SK-N-SH (cell line): ENCODE results near the gene ZNF777. TPM values are rescaled to one million over a fixed set of nuclear protein-coding genes. Genes with fewer than 3 reads are reported as not detected.

Experiments used
- CTCF ChIA-PET: fragments of 300-600, 350-600 bp; formaldehyde crosslinking; extraction: SDS; loops from one replicate; lab custom pipeline; 2021; lab: Yijun Ruan, JAX
- POLR2A ChIA-PET: fragments of 350-600 bp; sonication (Branson Sonifier 250); formaldehyde crosslinking; extraction: SDS; loops from one replicate; lab custom pipeline; 2020; ENCODE audit warnings: antibody characterized with exemption, inconsistent platforms; lab: Yijun Ruan, JAX
- DNase-seq: peaks from one replicate; pipeline ENCODE4 v3.0.0; 2012
- H2AFZ ChIP-seq: fragments of 200-600 bp; sonication (generic); 2 replicates; pipeline ENCODE4 v1.8.1; 2016; ENCODE audit warnings: antibody characterized with exemption, mild to moderate bottlenecking, low read depth
- H3F3A ChIP-seq: fragments of 200-600 bp; sonication (generic); replicated peaks from 2 replicates; pipeline ENCODE3; 2016; ENCODE audit warnings: antibody characterized with exemption, mild to moderate bottlenecking; ENCODE audit not compliant: insufficient read depth
- H3K27ac ChIP-seq, 2 experiments: fragments of 200-500 bp in 1 of 2; fragments of 200-600 bp in 1 of 2; sonication (Bioruptor generic) in 1 of 2; sonication (generic), shearing (Covaris generic) in 1 of 2; 2 replicates each; pipeline versions ENCODE4 v1.5.1 to v1.6.1; 2014 to 2016; ENCODE audit warnings: low read depth in 2 of 2, inconsistent platforms in 1 of 2, low read length in 1 of 2, mild to moderate bottlenecking in 1 of 2, mixed read lengths in 1 of 2
- H3K27me3 ChIP-seq: fragments of 200-600 bp; sonication (generic), shearing (Covaris generic); 2 replicates; pipeline ENCODE4 v1.6.1; 2016; ENCODE audit warnings: mixed run types; ENCODE audit not compliant: insufficient read depth
- H3K36me3 ChIP-seq, 2 experiments: fragments of 200-500 bp in 1 of 2; fragments of 200-600 bp in 1 of 2; sonication (Bioruptor generic) in 1 of 2; sonication (generic) in 1 of 2; replicated peaks in 1 of 2; 2 replicates each; pipeline versions ENCODE3 to v1.5.1; 2014 to 2016; ENCODE audit warnings: low read length in 1 of 2, mild to moderate bottlenecking in 1 of 2; ENCODE audit not compliant: insufficient read depth in 2 of 2, control insufficient read depth in 1 of 2
- H3K4me1 ChIP-seq, 2 experiments: fragments of 200-500 bp in 1 of 2; fragments of 200-600 bp in 1 of 2; sonication (Bioruptor generic) in 1 of 2; sonication (generic), shearing (Covaris generic) in 1 of 2; 2 replicates each; pipeline versions ENCODE4 v1.5.1 to v1.6.1; 2014 to 2016; ENCODE audit warnings: low read depth in 1 of 2, low read length in 1 of 2, mixed run types in 1 of 2; ENCODE audit not compliant: insufficient read depth in 2 of 2, control insufficient read depth in 1 of 2
- H3K4me2 ChIP-seq: fragments of 200-600 bp; sonication (generic), shearing (Covaris generic); 2 replicates; pipeline ENCODE4 v1.6.1; 2017; ENCODE audit warnings: mixed run types
- H3K4me3 ChIP-seq, 2 experiments: fragments of 200-500 bp in 1 of 2; fragments of 200-600 bp in 1 of 2; sonication (Bioruptor generic) in 1 of 2; sonication (generic), shearing (Covaris generic) in 1 of 2; 2 replicates each; pipeline versions ENCODE4 v1.5.1 to v1.8.1; 2014 to 2016; ENCODE audit warnings: low read depth in 2 of 2, inconsistent platforms in 1 of 2, low read length in 1 of 2, mild to moderate bottlenecking in 1 of 2, mixed read lengths in 1 of 2, moderate library complexity in 1 of 2
- H3K79me2 ChIP-seq: fragments of 200-600 bp; sonication (generic); 2 replicates; pipeline ENCODE4 v1.8.1; 2017; ENCODE audit warnings: mild to moderate bottlenecking; ENCODE audit not compliant: insufficient read depth
- H3K9ac ChIP-seq: fragments of 200-600 bp; sonication (generic); 2 replicates; pipeline ENCODE4 v1.6.1; 2017; ENCODE audit warnings: mixed run types
- H3K9me2 ChIP-seq: fragments of 200-600 bp; sonication (generic); 2 replicates; pipeline ENCODE4 v1.6.1; 2017; ENCODE audit warnings: mixed run types
- H3K9me3 ChIP-seq: fragments of 200-600 bp; sonication (generic); 2 replicates; pipeline ENCODE4 v1.6.1; 2017; ENCODE audit warnings: mixed run types, mild to moderate bottlenecking, moderate library complexity
- H4K20me1 ChIP-seq: fragments of 200-600 bp; sonication (generic); 2 replicates; pipeline ENCODE4 v1.6.1; 2017; ENCODE audit warnings: mild to moderate bottlenecking, mixed run types; ENCODE audit not compliant: insufficient read depth
- CHD2 ChIP-seq: fragments of 150-350 bp; IDR thresholded peaks from 2 replicates; pipeline ENCODE4 v1.6.1; 2018; ENCODE audit warnings: low read length; ENCODE audit not compliant: partially characterized antibody
- ELF1 ChIP-seq: IDR thresholded peaks from 2 replicates; pipeline ENCODE4 v1.4.0; 2012
- EP300 ChIP-seq, 2 experiments: IDR thresholded peaks; 2 replicates each; pipeline versions ENCODE4 v1.4.0 to v1.6.1; 2012; ENCODE audit warnings: borderline replicate concordance in 1 of 2, low read depth in 1 of 2, low read length in 1 of 2
- EZH2phosphoT487 ChIP-seq: fragments of 200-600 bp; sonication (generic); IDR thresholded peaks from 2 replicates; pipeline ENCODE4 v1.6.1; 2017; ENCODE audit warnings: low read depth, mixed run types, mild to moderate bottlenecking, antibody characterized with exemption, moderate library complexity, borderline replicate concordance
- FOXJ3 ChIP-seq: sonication (generic); formaldehyde crosslinking; IDR thresholded peaks from 2 replicates; pipeline ENCODE4 v1.5.1; 2020; ENCODE audit warnings: mild to moderate bottlenecking, missing genetic modification reagents
- GABPA ChIP-seq: IDR thresholded peaks from 2 replicates; pipeline ENCODE4 v1.4.0; 2012; ENCODE audit warnings: low read depth, mild to moderate bottlenecking
- MEF2A ChIP-seq: IDR thresholded peaks from 2 replicates; pipeline ENCODE4 v1.4.0; 2012; ENCODE audit warnings: low read depth, borderline replicate concordance
- NFIC ChIP-seq: IDR thresholded peaks from 2 replicates; pipeline ENCODE4 v1.4.0; 2012; ENCODE audit warnings: borderline replicate concordance
- NRF1 ChIP-seq: IDR thresholded peaks from 2 replicates; pipeline ENCODE4 v1.6.1; 2012; ENCODE audit warnings: low read depth, mild to moderate bottlenecking, low read length
- POLR2AphosphoS5 ChIP-seq: IDR thresholded peaks from 2 replicates; pipeline ENCODE4 v1.6.1; 2012; ENCODE audit warnings: low read depth, low read length
- RAD21 ChIP-seq: IDR thresholded peaks from 2 replicates; pipeline ENCODE4 v1.6.1; 2012; ENCODE audit warnings: mild to moderate bottlenecking, low read length
- RCOR1 ChIP-seq: fragments of 150-350 bp; IDR thresholded peaks from 2 replicates; pipeline ENCODE4 v1.6.1; 2017; ENCODE audit warnings: antibody characterized with exemption, low read length
- RXRA ChIP-seq: IDR thresholded peaks from 2 replicates; pipeline ENCODE4 v1.4.0; 2012; ENCODE audit warnings: low read depth, mild to moderate bottlenecking, borderline replicate concordance
- SMC3 ChIP-seq: IDR thresholded peaks from 2 replicates; pipeline ENCODE4 v1.6.1; 2012; ENCODE audit warnings: low read depth, low read length, improper control_type of control experiment
- TAF1 ChIP-seq: IDR thresholded peaks from 2 replicates; pipeline ENCODE4 v1.6.1; 2012; ENCODE audit warnings: low read depth, mild to moderate bottlenecking, low read length, moderate library complexity, borderline replicate concordance
- TCF12 ChIP-seq: IDR thresholded peaks from 2 replicates; pipeline ENCODE4 v1.4.0; 2012
- TEAD4 ChIP-seq: IDR thresholded peaks from 2 replicates; pipeline ENCODE4 v1.4.0; 2012; ENCODE audit warnings: mild to moderate bottlenecking, borderline replicate concordance; ENCODE audit not compliant: insufficient read depth
- YY1 ChIP-seq: IDR thresholded peaks from 2 replicates; pipeline ENCODE4 v1.4.0; 2012; ENCODE audit warnings: low read depth, mild to moderate bottlenecking
- WGBS: methylation state at CpG from one replicate; pipeline ENCODE4 v1.1.6; 2017; ENCODE audit warnings: low lambda C conversion rate; 5-methylcytosine and 5-hydroxymethylcytosine counted together
- polyA plus RNA-seq, 3 experiments: library from polyadenylated mRNA; depleted of rRNA; stranded (reverse); fragments of >200 nt; gene quantifications; 2 replicates each; pipeline ENCODE4 v1.2.3, GENCODE V29; 2012
- TF ChIP-seq, protein P1 (sequence below): IDR thresholded peaks from 2 replicates; pipeline ENCODE4 v1.4.0; 2012; ENCODE audit warnings: low read depth
- TF ChIP-seq, protein P2 (sequence below): fragments of 150-350 bp; IDR thresholded peaks from 2 replicates; pipeline ENCODE4 v1.6.1; 2017; ENCODE audit warnings: antibody characterized with exemption, low read length, low read depth, borderline replicate concordance
- TF ChIP-seq, protein P3 (sequence below): fragments of 200-600 bp; sonication (generic); IDR thresholded peaks from 2 replicates; pipeline ENCODE4 v1.6.1; 2017; ENCODE audit warnings: antibody characterized with exemption, mild to moderate bottlenecking, moderate library complexity
- TF ChIP-seq, protein P4 (sequence below): IDR thresholded peaks from 2 replicates; pipeline ENCODE4 v1.4.0; 2012; ENCODE audit warnings: low read depth, borderline replicate concordance
- TF ChIP-seq, protein P5 (sequence below): IDR thresholded peaks from 2 replicates; pipeline ENCODE4 v1.4.0; 2012; ENCODE audit warnings: low read depth, borderline replicate concordance

ZNF777 gene
- polyA plus RNA-seq, 1 of the 3 experiments (the other 2 are of a cell fraction) = 6.2 TPM

DNA sequence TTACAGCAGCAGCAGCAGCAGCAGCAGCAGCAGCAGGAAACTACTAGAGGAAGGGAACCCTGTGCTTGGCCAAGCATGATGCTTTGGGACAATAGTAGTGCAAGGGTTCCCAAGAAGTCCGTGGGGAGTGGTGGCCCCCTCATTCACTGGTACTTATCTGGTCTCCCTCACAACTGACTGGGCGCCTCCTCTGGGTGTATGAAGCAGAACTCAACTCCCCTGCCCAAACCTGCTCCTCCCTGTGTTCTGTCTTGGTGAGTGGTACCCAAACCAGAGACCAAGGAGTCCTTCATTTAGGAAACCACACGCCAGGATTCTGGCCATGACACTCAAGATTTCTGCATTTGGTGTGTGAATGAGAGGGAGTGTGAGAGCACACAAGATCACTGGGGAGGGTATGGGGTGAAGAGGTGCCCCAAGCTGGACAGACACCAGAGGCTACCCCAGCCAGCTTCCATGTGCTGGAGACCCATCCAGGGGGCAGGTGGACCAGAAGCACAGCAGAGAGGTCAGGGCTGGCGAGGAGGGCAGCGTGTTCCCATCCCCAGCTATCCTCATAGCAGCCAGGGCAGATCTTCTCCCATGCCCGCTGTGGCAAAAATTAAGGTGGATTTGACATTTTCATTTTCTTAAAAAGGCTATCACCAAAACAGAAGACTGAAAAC lies 10.6 kb upstream of the ZNF777 start:
- WGBS = 92% methylated on average over 6 of the region's 6 CpGs
- TF ChIP-seq YY1 = no peak
- TF ChIP-seq, protein P1, sequence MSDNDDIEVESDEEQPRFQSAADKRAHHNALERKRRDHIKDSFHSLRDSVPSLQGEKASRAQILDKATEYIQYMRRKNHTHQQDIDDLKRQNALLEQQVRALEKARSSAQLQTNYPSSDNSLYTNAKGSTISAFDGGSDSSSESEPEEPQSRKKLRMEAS = no peak
- TF ChIP-seq EP300 (IDR thresholded peaks at IDR 0.05; ENCODE audit: borderline replicate concordance in 1 of 2, low read depth in 1 of 2, low read length in 1 of 2) = no peak
- TF ChIP-seq TEAD4 = no peak
- TF ChIP-seq TAF1 = no peak
- TF ChIP-seq EZH2phosphoT487 = no peak
- TF ChIP-seq ELF1 = no peak
- no peak for TF ChIP-seq RAD21
- TF ChIP-seq CHD2 = no peak
- no peak for TF ChIP-seq GABPA
- TF ChIP-seq, protein P2, sequence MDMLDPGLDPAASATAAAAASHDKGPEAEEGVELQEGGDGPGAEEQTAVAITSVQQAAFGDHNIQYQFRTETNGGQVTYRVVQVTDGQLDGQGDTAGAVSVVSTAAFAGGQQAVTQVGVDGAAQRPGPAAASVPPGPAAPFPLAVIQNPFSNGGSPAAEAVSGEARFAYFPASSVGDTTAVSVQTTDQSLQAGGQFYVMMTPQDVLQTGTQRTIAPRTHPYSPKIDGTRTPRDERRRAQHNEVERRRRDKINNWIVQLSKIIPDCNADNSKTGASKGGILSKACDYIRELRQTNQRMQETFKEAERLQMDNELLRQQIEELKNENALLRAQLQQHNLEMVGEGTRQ = no peak
- no peak for TF ChIP-seq TCF12
- TF ChIP-seq RCOR1 = no peak
- no peak for TF ChIP-seq SMC3
- no peak for TF ChIP-seq RXRA
- no peak overlapping the region for H2AFZ ChIP-seq

DNA sequence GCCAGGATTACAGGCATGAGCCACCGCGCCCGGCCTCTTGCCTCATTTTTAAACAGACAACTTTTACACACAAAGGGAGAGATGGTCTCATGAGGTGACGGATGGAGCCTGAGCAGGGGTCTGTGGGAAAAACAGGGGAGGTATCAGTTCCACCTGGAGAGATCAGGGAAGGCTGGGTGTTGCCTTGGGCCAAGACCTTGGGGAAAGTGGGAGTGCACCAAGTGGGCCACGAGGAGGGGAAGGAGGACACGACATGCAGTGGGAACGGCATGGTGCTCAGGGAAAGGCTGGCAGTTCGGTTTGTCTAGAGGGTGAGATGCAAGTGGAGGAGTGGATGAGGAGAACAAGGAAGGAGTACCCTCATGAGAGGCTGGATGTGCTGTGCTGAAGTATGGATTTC lies 8.9 kb upstream of the ZNF777 start:
- no peaks in the 10 kb centered on the region for H3K9me2 ChIP-seq
- H3K4me1 ChIP-seq = no peaks in the 10 kb centered on the region
- no peak overlapping the region for H3K9ac ChIP-seq
- H3K36me3 ChIP-seq = peaks cover 28 to 33% of the 10 kb centered on the region in 2 experiments
- no peak overlapping the region for H2AFZ ChIP-seq
- H3K9me3 ChIP-seq = 0 out of 2 replicates have a peak, but pooled peaks cover 5% of the 10 kb centered on the region
- H4K20me1 ChIP-seq = no peaks in the 10 kb centered on the region
- 90% methylated on average over 8 of the region's 8 CpGs for WGBS
- H3K4me2 ChIP-seq = no peak overlapping the region
- no peaks in the 10 kb centered on the region for H3F3A ChIP-seq
- POLR2A ChIA-PET = no interaction called here
- H3K4me3 ChIP-seq = no peak overlapping the region
- DNase-seq = no peak
- H3K27me3 ChIP-seq = no peaks in the 10 kb centered on the region
- no peak overlapping the region for H3K27ac ChIP-seq
- H3K79me2 ChIP-seq = no peaks in the 10 kb centered on the region
- CTCF ChIA-PET = no interaction called here
- TF ChIP-seq RXRA = no peak
- no peak for TF ChIP-seq ELF1
- TF ChIP-seq, protein P3, sequence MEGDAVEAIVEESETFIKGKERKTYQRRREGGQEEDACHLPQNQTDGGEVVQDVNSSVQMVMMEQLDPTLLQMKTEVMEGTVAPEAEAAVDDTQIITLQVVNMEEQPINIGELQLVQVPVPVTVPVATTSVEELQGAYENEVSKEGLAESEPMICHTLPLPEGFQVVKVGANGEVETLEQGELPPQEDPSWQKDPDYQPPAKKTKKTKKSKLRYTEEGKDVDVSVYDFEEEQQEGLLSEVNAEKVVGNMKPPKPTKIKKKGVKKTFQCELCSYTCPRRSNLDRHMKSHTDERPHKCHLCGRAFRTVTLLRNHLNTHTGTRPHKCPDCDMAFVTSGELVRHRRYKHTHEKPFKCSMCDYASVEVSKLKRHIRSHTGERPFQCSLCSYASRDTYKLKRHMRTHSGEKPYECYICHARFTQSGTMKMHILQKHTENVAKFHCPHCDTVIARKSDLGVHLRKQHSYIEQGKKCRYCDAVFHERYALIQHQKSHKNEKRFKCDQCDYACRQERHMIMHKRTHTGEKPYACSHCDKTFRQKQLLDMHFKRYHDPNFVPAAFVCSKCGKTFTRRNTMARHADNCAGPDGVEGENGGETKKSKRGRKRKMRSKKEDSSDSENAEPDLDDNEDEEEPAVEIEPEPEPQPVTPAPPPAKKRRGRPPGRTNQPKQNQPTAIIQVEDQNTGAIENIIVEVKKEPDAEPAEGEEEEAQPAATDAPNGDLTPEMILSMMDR = no peak
- TF ChIP-seq, protein P1 = no peak
- TF ChIP-seq, protein P4, sequence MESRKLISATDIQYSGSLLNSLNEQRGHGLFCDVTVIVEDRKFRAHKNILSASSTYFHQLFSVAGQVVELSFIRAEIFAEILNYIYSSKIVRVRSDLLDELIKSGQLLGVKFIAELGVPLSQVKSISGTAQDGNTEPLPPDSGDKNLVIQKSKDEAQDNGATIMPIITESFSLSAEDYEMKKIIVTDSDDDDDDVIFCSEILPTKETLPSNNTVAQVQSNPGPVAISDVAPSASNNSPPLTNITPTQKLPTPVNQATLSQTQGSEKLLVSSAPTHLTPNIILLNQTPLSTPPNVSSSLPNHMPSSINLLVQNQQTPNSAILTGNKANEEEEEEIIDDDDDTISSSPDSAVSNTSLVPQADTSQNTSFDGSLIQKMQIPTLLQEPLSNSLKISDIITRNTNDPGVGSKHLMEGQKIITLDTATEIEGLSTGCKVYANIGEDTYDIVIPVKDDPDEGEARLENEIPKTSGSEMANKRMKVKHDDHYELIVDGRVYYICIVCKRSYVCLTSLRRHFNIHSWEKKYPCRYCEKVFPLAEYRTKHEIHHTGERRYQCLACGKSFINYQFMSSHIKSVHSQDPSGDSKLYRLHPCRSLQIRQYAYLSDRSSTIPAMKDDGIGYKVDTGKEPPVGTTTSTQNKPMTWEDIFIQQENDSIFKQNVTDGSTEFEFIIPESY = no peak
- TF ChIP-seq POLR2AphosphoS5 = no peak
- TF ChIP-seq TCF12 = no peak
- no peak for TF ChIP-seq MEF2A
- no peak for TF ChIP-seq FOXJ3 (CRISPR knock-in tag)
- TF ChIP-seq RAD21 = no peak
- TF ChIP-seq, protein P5, sequence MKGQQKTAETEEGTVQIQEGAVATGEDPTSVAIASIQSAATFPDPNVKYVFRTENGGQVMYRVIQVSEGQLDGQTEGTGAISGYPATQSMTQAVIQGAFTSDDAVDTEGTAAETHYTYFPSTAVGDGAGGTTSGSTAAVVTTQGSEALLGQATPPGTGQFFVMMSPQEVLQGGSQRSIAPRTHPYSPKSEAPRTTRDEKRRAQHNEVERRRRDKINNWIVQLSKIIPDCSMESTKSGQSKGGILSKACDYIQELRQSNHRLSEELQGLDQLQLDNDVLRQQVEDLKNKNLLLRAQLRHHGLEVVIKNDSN = no peak
- TF ChIP-seq NRF1 = no peak
- no peak for TF ChIP-seq NFIC

More for the DNA sequence above, 10.6 kb upstream of the ZNF777 start:
- Histone ChIP-seq H3K4me2 (no peak overlapping the region), H3K79me2 (no peaks in the 10 kb centered on the region), H3K9me3 (0 out of 2 replicates have a peak, but pooled peaks cover 5% of the 10 kb centered on the region), H3F3A (no peaks in the 10 kb centered on the region), H3K4me3 (no peak overlapping the region), H3K9ac (no peak overlapping the region), H3K36me3 (peaks cover 42 to 49% of the 10 kb centered on the region in 2 experiments), H3K9me2 (no peaks in the 10 kb centered on the region), H3K27me3 (no peaks in the 10 kb centered on the region), H4K20me1 (no peaks in the 10 kb centered on the region), H3K27ac (no peak overlapping the region), H3K4me1 (no peaks in the 10 kb centered on the region)
- POLR2A ChIA-PET = no interaction called here
- CTCF ChIA-PET = no interaction called here
- DNase-seq = no peak
